ENCODE data around the gene SPATA31C1.
"Not testable (repeated sequence)": the region's sequence is repeated elsewhere in the genome, so short reads cannot be mapped to it uniquely, and the experiment has no call there.

SPATA31C1 gene

DNA sequence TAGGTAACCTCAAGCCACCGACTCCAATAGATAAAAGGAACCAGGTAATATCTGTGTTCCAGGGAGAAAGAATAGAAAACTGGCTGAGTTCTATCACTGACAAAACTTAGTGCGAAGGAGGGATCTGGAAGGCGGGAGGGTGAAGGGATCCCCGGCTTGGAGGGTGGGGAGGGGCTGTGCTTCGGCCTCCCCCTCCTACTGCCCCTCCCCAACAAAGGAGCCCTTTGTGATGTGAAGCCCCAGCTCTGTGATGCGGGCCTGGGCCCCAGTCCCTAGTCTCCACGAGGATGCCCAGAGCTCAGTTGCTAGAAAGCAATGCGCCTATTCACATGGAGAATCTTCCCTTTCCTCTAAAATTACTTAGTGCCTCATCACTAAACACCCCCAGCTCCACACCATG, at the start of gene SPATA31C1:
TSS of gene SPATA31C1 (plus strand) at position 301 of the 400 bp plus-strand sequence.
- not testable (repeated sequence) for DNase-seq

DNA sequence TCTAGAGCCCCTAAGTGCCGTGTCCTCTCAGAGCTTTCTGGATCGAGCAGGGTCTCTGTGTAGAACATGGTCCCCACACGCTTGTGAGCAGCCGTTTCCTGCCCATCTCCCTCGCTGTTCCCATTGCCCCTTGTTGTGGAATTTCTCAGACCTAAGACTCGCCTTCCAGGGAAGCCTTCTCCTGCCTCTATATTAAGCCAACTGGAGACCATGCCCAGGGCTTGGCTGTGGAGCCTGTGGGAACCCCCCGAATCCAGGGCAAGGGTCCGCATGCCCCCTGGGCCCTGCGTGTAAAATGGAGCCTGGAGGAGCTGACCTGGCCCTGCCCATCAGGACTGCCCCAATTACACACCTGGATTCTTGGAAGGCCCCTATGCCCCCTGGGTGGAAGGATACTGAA, 49.6 kb upstream of the SPATA31C1 start:
- DNase-seq = no peak

DNA sequence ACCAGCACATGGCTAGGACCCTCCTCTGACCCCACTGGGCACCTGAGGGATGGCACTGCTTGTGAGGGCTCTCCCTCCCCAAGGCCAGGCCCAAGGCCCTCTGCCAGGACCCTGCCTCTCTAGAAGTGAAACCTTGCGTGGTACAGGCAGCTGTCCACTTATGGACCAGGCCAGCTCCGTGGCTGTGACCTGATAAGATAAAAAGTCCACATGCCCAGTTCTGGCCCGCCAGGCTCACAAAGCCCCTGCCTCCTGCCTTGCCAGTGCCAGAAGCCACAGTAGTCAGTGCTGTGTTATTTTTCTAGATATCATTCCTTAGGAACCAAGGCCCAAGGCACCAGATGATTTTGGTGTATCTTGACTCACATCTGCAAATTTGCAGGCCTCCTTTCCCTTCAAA, 49.1 kb upstream of the SPATA31C1 start:
- DNase-seq = no peak

DNA sequence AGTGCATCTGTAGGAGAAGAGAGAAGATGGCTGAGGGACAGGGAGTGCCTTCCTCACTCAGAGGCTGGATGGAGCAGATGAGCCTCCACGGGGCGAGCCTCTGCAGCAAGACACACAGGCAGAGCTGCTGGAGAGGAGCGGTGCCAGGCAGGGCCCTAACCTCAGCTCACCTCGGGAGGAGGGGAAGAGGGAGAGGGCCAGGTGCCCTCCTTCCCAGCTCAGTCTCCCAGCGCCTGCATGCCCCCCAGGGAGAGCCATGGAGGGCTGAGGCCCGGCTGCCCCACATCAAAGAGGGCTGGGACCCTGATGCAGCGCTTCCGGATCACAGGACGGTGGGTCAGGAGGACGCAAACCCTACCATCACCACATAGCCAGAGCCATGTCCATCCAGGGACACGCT, 48.7 kb upstream of the SPATA31C1 start:
- DNase-seq = no peak

DNA sequence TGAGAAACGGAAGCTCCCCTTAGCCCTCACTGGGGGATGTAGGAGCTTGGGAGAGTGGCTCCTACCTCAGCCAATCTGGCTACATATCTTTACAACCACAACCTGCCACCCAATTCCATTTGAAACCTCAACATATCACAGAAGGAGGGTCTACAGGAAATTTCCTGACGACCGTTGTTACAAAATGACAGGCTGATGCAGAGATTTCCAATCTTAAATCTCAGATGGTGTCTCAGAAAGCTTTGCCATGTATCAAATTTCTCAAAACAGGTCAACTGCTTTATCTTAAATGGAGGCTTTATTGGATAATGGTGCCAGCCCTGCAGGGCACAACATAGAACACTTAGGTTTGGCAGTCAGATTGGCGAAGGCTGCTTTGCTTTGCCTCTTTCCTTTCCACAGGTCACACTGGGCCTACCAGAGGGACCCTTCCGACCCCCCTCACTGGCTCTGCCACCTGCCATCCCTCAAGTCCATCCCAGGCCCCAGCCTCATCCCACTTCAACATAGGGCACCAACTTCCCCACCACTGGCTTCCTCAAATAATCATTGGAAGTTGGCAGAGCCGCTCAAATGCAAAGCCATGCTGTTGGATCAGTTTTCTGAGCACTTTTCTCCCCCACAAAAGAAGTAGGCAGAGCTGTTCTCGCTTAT, 46.2 kb upstream of the SPATA31C1 start:
- DNase-seq = no peak

DNA sequence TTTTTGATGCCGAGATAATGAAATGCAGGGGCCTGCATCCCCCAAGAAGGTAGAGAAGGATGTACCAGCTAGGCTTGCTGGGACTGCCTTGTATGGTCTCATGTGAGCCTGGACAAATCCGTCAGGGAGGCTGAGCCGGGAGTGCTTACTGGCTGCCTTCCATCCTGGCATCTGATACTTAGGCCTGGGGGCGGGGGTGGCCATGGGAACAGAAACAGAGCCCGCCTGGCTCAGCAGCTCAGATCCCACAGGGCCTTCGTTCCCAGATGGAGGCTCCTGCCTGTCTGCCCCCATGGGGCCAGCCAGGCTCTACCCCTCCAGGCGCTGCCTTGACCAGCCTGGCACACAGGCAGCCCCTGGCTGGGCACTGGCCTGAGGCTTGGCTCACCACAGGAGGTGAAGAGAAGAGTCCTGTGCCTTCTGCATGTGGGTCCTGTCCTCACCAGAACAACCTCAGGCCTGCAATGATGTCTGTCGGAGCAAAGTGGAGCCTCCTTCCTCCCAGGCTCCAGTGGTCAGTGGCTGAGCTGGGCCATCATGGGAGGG, 45.6 kb upstream of the SPATA31C1 start:
- DNase-seq = no peak

DNA sequence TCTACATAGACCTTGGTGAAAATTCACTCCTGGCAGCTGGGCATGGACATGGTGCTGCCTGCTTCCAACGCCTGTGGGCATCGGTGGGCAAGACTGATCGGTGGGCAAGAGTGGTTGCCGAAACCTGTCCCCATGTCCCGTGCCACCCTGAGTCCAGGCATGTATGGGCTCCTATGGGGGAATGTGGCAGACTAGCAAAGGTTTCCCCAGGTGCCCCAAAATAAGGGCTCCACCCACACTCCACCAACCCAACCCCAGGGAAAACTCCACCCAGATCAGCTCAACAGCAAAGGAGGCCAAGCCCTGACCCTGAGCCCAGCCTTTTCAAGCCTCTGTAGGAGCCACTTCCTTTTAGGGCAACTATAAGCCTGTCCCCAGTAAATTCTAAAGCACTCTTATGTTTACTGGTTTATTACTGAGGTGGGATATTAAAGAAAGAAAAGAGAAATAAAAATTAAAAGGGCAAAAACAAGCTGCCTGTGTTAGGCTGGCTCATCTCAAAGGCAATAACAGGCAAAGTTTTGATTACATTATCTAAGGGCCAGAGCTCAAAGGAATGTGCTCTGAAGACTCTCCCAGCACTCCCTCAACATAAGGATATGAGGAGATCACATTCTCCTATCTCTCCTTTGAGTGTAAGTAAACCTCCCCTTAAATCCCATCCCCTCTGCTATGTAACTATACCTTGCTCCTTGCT, 44.0 kb upstream of the SPATA31C1 start:
- DNase-seq = no peak

DNA sequence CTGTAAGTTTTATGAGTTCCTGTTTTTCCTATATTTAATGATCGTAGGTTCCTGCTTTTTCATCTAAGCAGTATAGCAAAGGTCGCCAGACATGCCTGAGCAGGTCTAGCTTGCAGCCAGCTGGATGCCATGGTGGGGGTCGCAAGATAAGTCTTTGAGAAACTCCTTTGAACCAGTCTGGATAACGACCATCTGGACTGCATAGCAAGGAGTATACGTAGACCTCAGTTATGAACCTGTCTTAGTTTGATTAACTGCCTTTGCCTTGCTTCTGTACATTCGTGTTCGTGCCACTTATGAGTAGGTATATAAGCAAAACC, 43.5 kb upstream of the SPATA31C1 start:
- no peak for DNase-seq

DNA sequence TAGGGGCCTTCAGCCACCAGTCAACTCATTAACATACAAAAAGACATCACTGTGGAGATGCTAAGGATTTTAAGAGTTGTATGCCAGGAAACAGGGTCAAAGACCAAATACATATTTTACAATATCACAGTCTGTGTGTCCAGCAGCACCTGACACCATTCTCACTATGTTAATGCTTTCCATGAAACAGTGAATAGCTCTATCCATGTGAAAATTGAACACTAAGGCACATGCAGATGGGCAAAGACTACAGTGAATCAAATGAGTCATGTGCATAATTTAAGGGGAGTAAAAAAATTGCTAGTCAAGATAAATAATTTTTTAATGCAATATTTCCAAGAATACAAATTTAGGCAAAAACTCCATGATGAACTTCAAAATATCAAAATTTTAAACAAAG, 42.7 kb upstream of the SPATA31C1 start:
- no peak for DNase-seq

DNA sequence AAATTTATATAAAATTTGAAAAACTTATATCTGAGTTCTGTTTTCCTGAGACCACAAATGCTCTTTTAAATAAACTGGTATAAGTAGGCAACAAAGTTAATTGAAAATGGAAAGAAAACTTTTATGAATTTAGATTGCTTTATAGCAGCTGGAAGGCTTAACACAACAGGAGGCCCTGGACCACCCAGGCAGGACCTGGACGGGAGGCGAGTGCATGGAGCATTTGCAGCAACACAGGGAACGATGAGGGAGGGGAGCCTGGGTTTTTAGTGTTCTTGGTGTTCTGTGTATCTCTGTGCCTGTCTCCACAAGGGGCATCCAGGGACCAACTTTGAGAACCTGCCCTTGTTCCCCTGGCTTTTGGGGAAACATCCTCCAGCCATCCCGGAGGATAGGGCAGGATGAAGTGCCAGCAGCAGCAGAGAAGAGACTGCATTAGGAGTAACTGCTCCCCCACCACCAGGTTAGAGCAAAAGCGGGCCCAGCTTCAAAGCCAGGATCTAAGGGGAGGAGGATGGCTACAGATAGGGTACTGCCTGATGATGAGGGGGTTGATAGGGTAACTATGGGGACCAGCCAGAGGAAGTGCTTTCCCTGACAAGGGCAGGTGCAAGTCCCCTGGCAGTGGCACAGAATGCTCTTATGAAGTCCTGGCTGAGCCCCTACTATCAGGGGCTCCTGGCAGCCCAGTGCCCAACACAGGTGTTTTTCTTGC, 41.8 kb upstream of the SPATA31C1 start:
- no peak for DNase-seq

DNA sequence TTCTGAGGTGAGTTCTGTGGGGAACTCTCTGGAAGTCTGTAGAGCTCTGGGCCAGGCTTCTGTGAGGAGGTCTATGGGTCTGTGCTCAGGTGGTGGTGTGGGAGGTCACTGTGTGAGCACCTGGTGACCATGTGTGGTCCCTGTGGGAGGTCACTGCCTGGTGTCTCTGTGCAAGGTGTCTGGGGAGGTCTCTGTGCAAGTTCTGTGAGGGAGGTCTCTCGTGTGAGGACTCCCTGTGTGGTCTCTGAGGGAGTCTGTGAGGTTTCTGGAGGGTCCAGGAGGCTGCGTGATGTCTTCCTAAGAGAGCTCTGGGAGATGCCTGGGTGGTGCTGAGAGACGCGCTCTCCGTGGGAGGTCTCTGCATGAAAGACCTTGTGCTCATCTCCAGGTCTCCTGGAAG, 41.1 kb upstream of the SPATA31C1 start:
- DNase-seq = no peak

DNA sequence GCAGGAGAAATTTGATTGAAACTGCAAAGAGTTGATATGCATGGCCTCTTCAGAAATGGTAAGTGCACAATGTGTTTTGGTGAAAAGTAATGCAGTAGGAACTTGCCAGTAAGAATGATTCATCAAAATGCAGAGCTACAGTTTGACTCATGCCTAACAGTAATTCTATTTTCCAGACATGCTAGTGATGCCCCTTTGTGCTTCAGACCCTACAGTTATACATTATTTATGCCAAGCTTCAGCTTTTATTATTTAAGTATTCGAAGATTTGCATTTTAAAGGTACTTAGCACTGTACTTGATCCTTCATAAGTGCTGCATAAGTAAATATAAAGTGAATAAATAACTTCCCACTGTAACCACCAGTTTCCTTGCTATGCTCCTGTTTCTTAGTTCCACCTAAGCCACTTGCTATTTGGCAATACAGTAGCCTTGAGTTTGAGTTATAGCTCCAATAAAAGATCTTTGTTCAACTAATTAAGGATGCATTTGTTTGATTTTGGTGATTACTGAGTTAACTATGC, 38.7 kb upstream of the SPATA31C1 start:
- no peak for DNase-seq

DNA sequence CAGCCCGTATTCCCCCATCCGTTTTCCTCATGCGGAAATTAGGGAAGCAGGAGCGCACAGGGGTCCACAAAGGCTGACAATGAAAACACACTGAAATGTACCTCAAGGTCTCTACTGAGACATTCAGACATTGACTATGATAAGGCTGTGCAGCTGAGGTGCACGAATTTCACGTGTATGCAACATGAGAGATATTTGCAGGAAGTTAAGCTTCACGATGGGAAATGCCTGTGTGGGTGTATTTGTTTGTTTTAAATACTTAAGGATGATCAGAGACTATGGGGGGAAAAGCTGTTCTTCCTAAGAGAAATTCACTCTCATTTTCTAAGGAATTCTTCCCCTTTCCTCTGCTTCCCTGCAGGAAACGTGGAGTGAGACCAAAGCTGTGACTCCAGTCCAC, 37.6 kb upstream of the SPATA31C1 start:
- DNase-seq = no peak

DNA sequence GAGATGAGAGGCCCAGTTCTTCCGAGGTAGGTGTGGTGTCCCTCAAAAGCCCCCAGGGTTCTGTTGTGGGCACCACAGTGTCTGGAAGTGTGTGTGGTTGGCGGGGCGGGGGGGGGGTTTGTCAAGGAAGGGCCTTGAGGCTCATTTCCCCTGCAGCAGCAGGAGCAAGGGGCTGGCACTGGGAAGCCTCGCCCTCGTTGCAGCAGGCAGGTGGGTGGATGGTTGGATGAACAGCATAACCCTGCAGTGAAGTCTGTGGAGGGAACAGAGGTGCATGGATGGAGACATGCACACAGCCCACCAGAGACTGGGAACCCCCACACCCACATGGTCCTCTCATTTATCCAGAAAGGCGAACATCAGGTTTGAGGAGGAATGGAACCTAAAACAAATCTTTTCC, 37.1 kb upstream of the SPATA31C1 start:
- no peak for DNase-seq

DNA sequence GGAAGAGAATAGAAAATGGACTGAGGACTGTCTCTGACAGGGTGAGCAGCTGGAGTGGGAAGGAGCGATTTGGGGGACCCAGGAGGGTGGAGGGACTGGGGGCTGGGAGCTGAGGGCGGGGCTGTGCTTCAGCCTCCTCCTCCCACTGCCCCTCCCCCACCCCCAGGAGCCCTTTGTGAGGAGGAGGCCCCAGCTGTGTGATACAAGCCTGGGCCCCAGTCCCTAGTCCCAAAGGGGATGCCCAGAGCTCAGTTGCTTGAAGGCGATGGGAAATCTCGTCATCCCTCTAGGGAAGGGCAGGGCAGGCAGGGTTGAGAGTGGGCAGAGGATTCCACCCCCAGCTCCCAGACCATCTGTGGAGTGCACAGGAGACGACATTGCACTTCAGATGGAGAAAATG, 35.1 kb upstream of the SPATA31C1 start, which contains the start of gene SPATA31E1:
TSS of gene SPATA31E1 (plus strand) at position 251 of the 400 bp plus-strand sequence. CDS start at position 266, 15 bp downstream.
- no peak for DNase-seq

DNA sequence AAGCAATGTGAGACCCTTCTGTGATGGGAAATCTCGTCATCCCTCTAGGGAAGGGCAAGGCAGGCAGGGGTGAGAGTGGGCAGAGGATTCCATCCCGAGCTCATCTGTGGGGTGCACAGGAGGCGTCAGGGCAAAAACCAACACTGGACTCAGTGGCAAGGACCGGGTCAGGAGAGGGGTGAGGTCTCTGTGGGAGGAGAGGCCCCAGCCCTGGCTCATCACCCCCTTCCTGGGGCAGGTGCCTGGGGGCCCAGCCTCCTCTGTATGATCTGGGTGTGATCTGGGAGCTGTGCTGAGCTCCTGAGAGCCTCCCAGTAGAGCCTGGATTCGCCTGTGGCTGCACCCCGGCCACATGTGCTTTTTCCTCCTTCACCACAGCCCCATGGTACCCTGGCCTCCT, 34.5 kb upstream of the SPATA31C1 start:
- no peak for DNase-seq

DNA sequence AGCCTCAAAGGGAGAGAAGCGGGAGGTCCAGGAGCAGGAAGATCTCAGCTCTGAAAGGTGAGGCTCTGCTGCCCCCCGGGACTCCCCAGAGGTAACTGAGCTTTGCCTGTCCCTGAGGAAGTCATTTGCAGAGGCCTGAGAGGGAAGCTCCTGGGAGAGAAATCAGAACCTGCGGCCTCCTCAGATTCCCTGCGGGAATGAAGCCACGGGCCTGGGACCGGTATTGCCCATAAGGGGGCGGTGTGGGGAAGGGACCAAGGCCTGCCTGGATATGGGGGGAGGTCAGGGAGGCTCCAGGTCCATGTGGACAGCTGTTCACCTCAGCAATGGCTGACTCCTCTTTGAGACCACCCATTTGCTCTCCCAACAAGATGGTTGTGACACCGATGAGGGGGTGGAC, 33.8 kb upstream of the SPATA31C1 start:
- DNase-seq = no peak

DNA sequence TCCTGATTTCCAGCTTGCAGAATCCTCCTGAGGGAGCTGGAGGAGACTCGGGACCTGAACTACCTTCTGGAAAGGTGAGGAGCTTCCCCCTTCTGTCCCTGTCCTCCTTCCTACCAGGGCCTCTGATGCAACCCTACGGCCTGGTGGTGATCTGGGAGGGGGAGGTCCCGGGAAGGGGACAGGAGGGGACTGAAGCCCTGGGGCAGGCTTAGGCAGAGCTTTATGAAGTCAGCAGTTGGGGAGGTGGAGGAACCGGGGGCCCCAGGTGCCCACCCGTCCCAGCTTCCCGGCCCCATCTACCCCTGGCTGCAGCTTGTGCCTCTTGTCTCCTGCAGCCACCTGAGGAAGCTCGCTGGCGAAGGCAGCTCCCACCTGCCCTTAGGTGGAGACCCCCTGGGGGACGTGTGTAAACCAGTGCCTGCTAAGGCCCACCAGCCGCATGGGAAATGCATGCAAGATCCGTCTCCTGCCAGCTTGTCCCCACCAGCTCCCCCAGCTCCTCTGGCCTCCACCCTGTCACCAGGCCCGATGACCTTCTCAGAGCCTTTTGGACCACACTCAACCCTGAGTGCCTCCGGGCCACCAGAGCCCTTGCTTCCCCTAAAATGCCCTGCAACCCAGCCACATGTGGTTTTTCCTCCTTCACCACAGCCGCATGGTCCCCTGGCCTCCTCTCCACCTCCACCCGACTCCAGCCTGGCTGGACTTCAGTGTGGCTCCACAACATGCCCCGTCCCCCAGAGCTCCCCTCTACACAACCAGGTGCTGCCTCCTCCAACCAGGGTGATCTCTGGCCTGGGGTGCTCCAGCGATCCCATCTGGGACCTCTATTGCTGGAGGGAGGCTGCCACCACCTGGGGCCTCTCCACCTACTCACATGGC, 32.9 kb upstream of the SPATA31C1 start:
- DNase-seq = no peak

DNA sequence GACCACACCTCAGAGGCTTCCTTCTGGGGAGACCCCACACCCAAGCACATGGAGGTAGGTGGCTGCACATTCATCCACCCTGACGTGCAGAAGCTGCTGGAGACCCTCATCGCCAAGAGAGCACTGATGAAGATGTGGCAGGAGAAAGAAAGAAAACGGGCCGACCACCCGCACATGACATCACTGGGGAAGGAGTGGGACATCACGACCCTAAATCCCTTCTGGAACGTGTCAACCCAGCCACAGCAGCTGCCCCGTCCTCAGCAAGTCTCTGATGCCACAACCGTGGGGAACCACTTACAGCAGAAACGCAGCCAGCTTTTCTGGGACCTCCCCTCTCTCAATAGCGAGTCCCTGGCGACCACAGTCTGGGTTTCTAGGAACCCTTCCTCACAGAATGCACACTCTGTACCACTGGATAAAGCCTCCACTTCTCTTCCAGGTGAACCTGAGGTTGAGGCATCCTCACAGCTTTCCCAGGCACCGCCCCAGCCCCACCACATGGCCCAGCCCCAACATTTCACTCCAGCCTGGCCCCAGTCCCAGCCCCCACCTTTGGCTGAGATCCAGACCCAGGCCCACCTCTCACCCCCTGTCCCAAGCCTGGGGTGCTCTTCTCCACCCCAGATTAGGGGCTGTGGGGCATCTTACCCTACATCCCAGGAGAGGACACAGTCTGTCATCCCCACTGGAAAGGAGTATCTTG, 32.1 kb upstream of the SPATA31C1 start:
- DNase-seq = no peak

DNA sequence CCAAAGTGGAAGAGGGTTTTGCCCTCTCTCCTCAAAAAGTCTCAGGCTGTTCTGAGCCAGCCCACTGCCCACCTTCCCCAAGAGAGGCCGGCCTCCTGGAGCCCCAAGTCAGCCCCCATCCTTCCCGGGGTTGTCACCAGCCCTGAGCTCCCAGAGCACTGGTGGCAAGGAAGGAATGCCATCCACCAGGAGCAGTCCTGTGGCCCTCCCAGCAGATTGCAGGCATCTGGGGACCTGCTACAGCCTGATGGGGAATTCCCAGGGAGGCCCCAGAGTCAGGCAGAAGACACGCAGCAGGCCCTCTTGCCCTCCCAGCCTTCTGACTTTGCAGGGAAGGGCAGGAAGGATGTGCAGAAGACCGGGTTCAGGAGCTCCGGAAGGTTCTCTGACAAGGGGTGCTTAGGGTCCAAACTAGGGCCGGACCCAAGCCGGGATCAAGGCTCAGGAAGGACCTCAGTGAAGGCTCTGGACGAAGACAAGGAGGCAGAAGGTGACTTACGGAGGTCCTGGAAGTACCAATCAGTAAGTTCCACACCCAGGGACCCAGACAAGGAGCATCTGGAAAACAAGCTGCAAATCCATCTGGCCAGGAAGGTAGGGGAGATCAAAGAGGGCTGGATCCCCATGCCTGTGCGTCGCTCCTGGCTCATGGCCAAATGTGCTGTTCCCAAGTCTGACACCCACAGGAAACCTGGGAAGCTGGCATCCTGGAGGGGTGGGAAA, 31.4 kb upstream of the SPATA31C1 start:
- DNase-seq = no peak

DNA sequence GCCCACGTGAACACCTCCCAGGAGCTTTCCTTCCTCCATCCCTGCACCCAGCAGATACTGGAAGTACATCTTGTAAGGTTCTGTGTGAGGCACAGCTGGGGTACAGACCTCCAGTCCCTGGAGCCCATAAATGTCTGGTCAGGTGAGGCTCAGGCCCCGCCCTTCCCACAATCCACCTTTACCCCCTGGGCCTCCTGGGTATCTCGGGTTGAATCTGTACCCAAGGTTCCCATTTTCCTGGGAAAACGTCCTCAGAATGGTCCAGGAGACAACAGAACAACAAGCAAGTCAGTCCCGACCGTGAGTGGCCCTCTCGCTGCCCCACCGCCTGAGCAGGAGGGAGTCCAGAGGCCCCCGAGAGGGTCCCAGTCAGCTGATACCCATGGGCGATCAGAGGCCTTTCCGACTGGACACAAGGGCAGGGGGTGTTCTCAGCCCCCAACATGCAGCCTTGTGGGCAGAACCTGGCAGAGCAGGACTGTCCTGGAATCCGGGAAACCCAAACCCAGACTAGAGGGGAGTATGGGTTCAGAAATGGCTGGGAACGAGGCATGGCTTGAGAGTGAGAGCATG, 30.7 kb upstream of the SPATA31C1 start:
- no peak for DNase-seq

All from NCI-H2029 treated with DMSO at 0.1 percent for 48 hours (cell line).